GM18867 (cell line): ENCODE data around the gene SHFL.

Experiments used
- ATAC-seq: cut with Tn5 transposase; IDR thresholded peaks from one replicate; pipeline ENCODE4 v1.9.1; 2021; ENCODE audit warnings: mild to moderate bottlenecking, moderate library complexity; ENCODE audit not compliant: unreplicated experiment

Gene SHFL

DNA sequence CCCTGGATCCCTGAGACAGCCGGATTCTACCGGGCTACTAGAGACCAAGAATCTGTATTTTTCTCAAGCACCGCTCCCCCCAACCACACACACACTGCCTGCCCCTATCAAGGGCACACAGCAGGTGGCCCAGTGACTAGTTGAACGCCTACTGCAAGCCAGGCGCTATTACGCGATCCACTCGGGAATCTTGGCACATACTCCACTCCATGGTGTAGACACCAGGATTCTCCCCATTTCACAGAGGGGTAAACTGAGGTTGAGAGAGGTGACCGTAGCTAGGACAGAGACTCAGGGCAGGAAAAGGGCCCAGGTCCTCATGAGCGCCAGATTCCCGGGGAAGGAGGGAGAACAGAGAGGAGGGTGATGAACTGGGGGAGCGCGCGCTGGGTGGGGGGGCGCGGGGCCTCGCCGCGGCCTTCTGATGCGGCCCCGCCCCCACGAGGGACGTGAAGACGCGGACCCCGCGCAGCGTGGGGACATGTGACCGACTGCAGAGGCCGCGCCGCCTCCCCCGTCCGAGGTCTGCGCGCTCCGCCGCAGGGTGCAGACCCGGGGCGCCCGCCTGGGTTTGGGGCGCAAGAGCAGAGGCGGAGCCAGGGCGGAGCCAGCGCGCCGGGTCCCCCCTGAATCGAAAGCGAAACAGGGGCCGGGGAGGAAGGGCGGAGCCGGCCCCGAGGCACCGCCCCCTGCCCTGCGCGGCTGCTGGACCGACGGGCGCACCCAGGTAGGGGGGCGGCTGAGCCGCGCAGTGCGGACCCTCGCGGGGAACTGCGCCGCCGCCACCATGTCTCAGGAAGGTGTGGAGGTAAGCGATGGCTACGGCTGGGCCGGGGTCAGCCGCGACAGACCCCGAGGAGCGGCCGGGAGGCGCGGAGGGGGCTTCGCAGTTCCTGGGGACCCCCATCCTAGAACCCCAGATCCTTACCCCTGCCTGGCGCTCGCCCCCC is at the start of gene SHFL:
TSS of gene SHFL (plus strand) at position 677 of the 950 bp plus-strand sequence. CDS start at position 788, 111 bp downstream.
- ATAC-seq, result peak; percentile 87

DNA sequence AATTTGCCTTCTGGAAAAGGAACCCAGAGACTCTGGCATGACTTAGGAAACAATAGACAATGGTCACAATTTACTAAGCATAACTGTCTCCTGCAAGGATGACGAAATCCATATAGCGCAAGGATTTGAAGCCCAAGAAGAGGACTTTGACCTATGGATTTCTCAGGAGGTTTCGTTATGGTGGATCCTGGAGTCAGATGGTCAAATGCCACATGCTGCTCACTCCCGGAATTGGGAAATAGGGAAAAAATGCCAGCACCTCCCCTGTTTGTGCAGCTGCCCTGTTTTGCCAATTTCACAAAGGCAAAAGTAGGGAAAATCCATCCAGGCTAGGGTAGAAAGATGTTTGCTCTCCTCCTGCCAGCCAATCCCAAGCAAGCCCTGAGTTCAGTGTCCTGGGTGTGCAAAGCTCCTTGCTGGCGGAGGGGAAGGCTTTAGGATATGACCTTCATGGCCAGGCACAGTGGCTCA is 49.5 kb upstream of the SHFL start:
- ATAC-seq, result no peak

DNA sequence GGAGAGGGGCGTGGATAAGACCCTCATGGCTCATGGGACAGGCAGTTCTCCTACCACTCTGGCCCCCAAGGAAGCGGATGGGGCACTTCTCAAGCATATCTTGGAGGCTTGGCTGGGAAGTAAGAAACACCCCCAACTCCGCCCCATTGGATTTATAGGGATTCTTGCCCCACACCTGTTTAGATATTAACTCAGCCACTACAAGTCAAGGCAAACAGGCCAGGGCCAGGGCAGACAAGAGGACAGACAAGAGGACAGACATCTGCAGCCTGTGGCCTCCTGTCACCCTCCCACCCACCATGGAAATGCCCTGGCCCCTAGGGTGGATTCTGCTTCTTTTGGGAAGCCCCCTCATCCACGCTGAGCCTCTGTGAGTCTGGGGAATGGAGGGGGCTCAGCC is 48.8 kb upstream of the SHFL start:
- ATAC-seq, result no peak

DNA sequence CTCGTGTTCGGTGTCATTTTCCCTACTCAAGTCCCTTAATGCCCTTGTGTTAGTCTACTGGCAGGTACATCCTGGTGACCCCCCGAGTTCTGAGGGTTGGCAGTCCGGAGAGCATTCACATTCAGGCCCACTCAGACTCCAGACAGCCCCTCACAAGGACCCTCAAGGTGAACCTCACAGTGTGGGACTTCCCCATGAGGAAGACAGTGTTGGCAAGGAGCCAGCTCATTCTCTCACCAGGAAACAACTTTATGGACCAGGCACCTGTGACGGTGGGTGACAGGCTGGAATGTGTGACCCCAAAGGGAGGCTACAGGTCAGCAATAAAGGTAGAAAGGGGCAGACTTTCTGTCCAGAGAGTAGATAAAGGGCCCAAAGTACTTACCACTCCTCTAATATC is 48.3 kb upstream of the SHFL start:
- no peak for ATAC-seq

DNA sequence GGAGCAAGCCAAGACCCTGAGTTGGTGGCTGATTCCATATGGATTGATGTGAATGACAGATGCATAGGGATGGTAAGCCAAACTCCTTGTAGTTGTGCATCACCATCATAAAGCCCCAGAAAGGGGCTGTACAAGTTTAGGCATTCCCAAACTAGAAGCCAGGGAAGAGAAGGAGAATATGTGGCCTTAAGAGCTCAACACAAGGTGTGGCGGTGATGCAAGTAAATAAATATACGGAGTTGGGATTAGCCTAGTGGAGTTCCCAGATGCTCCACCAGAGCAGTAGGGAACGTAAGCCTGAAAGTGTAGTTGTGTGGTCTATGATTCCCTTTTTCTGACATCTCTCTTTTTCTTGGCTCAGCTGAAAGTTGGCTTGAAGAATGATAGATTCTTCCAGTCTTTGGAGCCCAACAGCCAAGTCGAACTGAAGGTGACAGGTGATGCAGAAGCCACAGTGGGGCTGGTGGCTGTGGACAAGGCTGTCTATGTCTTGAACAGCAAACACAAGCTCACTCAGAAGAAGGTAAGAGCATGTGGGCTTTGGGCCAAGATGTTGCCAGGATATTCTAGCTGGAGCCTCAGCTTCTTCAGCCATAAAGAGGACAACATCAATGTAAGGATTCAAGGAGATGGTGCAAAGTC is 42.7 kb upstream of the SHFL start:
- ATAC-seq, result no peak

DNA sequence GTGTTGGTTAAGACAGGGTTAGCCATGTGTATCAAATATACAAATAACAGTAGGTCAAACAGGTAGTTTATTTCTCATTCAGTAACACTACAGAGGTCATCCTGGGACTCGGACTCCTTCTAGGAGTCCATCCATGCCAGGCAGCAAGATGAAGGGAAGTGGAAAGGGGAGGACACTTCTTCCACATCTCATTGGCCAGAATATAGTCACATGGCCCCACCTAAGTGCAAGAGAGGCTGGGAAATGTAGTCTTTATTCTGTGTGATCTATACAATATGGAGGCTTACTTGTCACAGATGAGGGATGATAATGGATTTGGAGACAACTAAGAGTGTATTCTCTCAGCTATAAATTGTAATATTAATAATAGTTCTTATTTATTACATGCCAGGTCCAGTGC is 41.7 kb upstream of the SHFL start:
- ATAC-seq, result no peak

DNA sequence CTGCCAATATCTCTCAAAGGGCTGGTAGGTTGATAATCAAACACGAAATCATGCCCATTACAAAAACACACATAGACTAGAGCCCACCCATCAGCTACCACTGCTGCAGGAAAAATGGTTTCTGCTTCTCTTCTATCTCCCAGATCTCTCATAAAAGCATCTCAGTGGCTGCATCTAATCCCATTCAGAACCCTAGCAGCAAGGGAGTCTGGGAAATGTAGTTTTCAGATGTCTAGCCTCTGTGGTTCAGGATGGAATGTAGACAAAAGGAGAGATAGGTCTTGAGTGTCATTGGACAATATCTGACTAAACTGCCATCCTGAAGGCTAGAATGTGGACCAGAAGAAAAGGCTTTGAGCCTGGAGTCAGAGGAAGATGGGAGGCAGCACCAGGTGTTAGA is 40.7 kb upstream of the SHFL start:
- no peak for ATAC-seq

DNA sequence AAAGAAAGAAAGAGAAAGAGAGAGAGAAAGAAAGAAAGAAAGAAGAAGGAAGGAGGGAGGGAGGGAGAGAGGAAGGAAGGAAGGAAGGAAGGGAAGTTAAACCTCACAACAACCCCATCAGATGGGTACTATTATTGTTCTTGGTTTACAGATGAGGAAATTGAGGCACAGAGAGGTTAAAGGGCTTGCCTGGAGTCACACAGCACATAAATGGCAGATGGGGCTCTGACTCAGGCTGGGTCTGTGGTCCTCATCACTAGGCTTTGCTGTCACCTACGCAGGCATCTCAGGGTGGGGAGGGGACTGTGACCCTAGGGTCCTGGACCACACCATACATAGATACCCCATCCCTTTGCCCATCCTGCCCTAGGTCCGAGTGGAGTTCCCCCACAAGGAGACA is 36.5 kb upstream of the SHFL start:
- ATAC-seq, result no peak

DNA sequence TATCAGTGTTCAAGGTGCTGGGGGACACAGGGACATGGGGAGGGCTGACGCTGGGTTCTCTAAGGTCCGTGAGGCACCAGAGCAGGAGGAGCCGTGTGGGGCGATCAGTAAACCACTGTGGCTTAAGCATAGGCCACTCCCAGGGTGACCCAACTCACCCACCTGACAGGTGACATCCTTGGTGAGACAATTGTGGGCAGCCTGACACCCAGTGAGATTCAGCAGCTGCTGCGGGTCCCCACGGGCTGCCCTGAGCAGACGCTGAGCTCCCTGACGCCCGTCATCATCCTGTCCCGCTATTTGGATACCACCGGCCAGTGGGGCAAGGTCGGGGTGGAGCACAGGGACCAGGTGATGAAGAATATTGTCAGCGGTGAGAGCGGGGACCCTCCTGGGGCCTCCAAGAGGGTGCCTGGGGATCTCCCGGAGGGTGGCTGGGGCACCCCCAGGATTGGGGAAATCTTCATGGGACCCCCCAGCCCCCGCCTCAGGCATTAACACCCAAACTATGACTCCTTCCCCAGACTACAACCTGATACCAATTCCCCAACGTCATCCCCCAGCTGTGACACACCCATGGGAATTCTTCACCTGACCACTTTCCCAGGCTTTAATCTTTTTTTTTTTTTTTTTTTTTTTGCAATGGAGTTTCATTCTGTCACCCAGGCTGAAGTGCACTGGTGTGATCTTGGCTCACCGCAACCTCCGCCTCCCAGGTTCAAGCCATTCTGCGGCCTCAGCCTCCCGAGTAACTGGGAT is 33.3 kb upstream of the SHFL start:
- no peak for ATAC-seq

DNA sequence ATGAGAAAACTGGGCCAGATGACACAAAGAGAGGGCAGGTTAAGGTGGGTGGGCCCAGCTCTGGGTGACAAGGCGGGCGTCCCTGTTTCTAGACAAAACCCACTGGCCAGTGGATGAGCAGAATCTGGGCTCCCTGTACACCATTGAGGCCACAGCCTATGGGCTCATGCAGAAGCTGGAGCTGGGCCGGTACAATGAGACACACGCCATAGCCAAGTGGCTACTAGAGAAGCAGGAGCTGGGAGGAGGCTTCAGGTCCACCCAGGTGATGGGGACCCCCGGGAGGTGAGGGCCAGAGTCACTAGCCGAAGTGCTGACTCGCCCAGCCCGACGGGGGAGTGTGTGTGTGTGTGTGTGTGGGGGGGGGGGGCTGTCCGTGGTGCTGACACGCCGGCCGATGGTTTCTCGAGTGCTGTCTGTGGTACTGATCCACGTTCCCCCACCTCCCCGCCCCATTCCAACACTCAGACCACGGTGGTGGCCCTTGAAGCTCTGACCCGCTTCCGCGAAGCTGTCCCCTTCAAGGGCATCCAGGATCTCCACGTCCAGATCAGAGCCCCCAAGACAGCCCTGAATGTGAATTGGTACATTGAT is 24.3 kb upstream of the SHFL start:
- ATAC-seq, result no peak

DNA sequence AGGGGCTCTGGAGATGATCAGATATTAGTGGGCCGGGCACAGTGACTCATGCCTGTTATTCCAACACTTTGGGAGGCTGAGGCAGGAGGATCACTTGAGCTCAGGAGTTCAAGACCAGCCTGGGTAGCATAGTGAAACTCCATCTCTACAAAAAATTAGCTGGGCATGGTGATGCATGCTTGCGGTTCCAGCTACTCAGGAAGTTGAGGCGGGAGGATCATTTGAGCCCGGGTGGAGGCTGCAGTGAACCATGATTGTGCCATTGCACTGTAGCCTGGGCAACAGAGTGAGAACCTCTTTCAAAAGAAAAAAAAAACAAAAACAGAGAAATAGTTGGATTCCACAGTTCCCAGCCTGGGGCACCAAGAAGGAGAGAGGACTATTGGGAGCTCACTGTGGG is 17.9 kb upstream of the SHFL start:
- ATAC-seq, result no peak

DNA sequence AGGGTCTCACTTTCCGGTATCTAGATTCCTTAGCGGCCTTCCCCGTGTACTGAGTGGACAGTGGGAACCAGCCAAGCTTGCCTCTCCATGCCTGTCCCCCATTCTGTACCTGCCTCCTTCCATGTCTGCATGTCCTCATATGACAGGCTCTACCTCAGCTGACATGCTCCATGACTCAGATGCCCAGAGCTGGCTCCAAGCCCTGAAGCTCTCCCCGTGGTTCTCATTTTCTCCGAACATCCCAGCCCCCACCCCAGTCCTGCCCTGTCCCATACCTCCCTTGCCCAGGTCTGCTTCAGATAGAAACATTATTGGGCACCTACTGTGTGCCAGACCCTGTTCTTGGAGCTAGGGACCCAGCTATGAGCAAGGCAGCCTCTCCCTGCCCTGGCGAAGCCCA is 17.1 kb upstream of the SHFL start:
- no peak for ATAC-seq

DNA sequence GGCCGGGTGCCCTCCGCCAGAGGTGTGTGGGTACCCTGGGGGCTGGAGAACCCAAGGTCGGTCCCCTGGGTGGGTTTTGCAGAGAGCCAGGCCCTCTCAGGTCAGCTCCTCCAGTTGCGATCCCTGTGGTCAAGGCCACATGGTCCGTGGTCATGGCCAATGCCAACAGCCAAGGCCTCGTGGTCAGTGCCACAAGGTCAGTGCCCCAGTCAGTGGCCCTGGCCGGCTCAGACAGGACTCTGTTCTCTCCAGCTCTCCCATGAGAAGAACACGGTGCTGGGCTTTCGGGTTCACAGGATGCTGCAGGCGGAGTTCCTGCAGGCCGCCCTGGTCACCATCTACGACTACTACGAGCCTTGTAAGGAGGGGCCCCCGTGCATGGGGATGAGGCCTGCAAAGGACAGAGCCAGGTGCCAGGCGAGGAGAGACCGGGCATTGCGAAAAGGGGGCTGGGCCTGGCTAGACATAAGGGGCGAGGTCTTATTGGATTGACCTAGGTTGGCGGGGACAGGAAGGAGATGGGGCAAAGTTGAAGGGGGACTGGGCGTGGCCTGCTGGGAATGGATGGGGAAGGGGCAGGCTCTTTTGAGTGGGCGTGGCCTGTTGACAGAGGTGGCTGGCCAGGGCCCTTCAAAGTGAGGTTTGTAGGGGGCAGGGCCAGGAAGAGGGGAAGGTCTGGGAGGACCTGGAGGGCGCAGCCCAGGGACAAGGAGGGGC is 15.2 kb upstream of the SHFL start:
- ATAC-seq, result no peak

DNA sequence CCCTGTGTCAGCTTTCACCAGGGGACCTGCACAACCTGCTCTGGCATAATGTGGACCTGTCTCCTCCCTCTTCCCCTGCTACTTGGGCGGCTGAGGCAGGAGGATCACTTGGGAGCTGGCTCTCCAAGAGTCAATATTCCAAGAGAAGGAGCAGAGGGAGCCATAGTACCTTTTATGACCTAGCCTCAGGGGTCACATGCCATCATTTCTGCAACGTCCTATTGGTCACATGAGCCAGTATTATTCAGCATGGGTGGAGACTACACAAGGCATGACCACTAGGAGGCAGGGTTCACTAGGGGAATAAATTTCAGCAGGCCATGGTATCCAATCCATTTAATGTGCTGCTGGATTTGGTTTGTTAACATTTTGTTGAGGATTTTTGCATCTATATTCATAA is 12.0 kb upstream of the SHFL start:
- ATAC-seq, result no peak

DNA sequence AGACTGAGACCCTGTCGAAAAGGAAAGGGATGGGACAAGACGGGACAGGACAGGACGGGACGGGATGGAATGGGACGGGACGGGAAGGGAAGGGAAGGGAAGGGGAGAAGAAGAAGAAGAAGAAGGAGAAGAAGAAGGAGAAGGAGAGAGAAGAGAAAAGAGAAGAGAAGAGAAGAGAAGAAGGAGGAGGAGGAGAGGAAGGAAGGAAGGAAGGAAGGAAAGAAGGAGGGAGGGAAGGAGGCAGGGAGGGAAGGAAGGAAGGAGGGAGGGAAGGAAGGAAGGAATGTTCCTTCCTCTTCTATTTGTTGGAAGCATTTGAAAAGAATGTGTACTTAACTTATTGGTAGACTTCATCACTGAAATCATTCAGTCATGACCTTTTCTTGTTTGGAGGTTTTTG is 9.6 kb upstream of the SHFL start:
- no peak for ATAC-seq

DNA sequence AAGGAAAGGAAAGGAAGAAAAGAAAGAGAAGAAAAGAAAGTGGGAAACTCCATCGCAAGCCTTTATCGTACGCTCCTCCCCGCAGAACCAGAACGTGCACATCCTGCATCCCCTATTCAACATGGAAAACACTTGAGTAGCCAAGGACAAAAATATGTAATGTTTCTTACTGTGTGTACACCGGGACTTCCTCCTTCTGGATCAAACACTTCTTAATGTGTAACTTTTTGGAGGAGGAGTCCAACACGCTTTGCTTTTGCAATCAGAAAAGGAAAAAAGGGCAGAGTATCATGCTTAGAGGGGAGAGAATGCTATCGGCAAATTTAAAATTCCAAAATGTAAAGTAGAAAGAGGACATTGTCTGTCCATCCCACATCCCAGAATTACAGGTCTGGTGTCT is 7.8 kb upstream of the SHFL start:
- no peak for ATAC-seq

DNA sequence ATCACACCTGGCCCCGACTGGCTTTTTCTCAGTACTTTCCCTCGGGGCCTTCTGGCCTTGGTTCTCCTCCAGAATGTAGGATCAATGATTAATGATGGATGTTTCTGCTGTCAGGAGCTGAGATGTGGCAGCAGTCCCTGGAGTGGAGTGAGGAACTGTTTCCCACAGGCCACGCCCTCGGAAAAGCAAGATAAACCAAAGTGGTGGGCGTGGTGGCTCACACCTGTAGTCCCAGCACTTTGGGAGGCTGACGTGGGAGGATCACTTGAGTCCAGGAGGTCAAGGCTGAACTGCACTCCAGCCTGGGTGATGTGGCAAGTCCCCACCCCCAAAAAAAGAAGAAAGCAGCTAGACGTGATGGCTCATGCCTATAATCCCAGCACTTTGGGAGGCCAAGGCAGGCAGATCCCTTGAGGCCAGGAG is 7.1 kb upstream of the SHFL start:
- ATAC-seq, result no peak

DNA sequence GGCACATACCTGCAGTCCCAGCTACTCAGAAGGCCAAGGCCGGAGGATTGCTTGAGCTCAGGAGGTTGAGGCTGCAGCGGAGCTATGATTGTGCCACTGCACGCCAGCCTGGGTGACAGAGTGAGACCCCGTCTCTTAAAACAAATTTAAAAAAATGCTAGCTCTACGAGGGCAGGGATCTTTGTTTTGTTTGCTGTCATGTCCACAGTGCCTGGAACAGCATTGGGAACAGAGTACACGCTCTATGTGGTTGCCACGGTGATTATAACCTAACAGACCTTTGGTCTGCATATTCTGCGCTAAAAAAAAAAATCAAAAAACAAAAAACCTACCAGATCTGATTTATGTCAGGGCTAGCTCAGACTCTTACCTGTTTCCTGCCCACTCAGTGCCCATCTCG is 2.2 kb upstream of the SHFL start:
- no peak for ATAC-seq

DNA sequence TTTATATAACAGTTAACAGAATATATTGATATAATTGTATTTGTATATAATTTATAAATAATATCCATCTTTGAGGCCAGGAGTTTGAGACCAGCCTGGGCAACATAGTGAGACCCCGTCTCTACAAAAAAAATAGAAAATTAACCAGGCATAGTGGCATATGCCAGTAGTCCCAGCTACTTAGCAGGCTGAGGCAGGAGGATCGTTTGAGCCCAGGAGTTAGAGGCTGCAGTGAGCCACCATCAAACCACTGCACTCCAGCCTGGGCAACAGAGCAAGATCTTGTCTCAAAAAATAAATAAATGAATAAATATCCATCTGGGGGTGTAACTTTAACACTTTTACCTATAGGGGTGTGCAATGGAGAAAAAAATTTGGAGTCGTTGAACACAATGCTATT is 1.3 kb upstream of the SHFL start:
- ATAC-seq, result no peak

DNA sequence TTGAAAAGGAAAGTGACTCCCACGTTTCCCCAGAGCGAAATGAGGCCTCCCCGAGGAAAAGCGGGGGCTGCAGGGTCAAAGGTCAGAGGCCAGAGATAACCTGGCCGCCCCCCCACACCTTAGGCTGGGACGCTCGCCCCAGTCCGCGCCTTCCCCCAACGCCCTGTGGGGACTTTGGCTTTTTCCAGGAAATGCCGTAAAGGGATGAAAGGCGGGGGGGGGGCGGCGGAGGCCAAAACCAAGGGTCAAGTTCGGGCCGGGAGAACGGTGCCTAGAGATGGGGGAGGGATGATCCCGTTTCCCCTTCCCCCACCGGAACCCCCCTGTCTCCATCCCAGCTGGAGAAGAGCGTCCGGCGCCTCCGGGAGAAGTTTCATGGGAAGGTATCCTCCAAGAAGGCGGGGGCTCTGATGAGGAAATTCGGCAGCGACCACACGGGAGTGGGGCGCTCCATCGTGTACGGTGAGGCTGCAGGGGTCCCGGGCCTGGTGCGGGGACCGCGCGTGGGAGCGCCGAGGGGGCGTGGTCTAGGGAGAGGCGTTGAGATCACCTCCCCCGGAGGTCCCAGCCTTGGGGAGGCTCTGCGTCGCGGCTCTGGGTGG is 575 bp downstream of the SHFL start:
- ATAC-seq, result no peak
